Activated T-helper 17 cell treated with anti-CD3 and anti-CD28 coated beads, Interleukin-2, amount 50 U/mL, for 72 hours (primary cell): Measurements from ENCODE around the gene WWOX. TPM values are rescaled to one million over a fixed set of nuclear protein-coding genes. Genes with fewer than 3 reads are reported as not detected.
A peak's percentile ranks its signal among the peaks of the same experiment; 100 is the strongest.

Experiments used
- ATAC-seq: fragments of 150-1000 bp; cut with Tn5 transposase; replicated peaks from 2 replicates; pipeline ENCODE4 v1.10.0; 2021; ENCODE audit warnings: mild to moderate bottlenecking, moderate library complexity
- H3K27ac Mint-ChIP-seq: one replicate; pipeline ENCODE4 v1.8.0; 2022; ENCODE audit warnings: mixed read lengths
- H3K27me3 Mint-ChIP-seq: one replicate; pipeline ENCODE4 v1.8.0; 2022; ENCODE audit warnings: mixed read lengths
- H3K36me3 Mint-ChIP-seq: one replicate; pipeline ENCODE4 v1.8.0; 2022; ENCODE audit warnings: low read depth, mild to moderate bottlenecking, mixed read lengths
- H3K4me1 Mint-ChIP-seq: one replicate; pipeline ENCODE4 v1.8.0; 2022; ENCODE audit warnings: mixed read lengths
- H3K4me3 Mint-ChIP-seq: one replicate; pipeline ENCODE4 v1.8.0; 2022; ENCODE audit warnings: mild to moderate bottlenecking, mixed read lengths
- H3K9me3 Mint-ChIP-seq: one replicate; pipeline ENCODE4 v1.8.0; 2022; ENCODE audit warnings: mixed read lengths
- total RNA-seq, 2 donors: library from RNA; stranded (reverse); gene quantifications; one replicate each; pipeline ENCODE4 v1.2.3, GENCODE V29; 2022

The WWOX gene
- total RNA-seq, 2 donors from 2014 or later = 9.4 to 16.5 TPM

DNA sequence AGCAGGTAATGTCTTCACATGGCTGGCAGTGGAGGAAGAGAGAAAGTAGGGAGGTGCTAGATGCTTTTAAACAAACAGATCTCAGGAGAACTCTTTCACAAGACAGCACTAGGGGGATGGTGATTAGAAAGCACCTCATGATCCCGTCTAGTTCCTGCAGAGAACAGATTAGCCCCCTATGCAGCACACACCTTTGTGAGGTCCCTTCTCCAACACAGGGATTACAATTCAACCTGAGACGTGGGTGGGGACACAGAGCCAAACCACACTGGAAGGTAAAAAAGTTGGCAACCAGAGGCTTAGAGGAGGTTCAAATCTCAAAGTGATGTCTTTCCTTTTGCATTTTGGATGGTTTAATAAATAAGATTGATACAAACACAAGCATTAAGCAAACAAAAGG lies 394.7 kb downstream of the WWOX start:
- H3K36me3 Mint-ChIP-seq = no peaks in the 10 kb centered on the region
- H3K27ac Mint-ChIP-seq = no peak overlapping the region
- H3K4me1 Mint-ChIP-seq = no peaks in the 10 kb centered on the region
- no peaks in the 10 kb centered on the region for H3K9me3 Mint-ChIP-seq
- H3K27me3 Mint-ChIP-seq = no peaks in the 10 kb centered on the region
- no peak overlapping the region for H3K4me3 Mint-ChIP-seq
- ATAC-seq = no peak

- Mint-ChIP-seq H3K36me3 (no peaks in the 10 kb centered on the region), H3K27ac (no peak overlapping the region), H3K4me3 (no peak overlapping the region), H3K27me3 (no peaks in the 10 kb centered on the region), H3K4me1 (no peaks in the 10 kb centered on the region), H3K9me3 (no peaks in the 10 kb centered on the region)
- no peak for ATAC-seq
Measured at GRCh38 chr16:78494674-78495073, 395.2 kb downstream of the WWOX start.

DNA sequence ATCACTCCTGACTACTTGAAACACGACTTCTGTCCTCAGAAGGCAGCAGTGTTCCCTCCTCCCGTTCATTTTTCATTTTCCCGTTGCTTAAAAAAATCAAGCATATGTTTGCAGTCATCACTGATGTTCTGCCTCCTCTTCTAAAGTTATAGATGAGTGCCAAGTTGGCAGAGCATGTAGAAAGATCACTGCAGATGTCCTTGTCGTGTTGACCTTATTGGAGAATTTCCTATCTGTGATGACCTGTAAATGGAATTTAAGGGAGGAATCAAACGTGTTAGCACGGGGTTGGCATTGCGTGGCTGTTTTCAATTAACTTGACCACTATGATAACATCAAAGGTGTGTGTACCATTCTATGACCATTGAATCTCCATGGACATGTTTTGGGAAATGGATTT lies 396.7 kb downstream of the WWOX start:
- ATAC-seq = no peak
- Mint-ChIP-seq H3K36me3 (no peaks in the 10 kb centered on the region), H3K4me1 (no peaks in the 10 kb centered on the region), H3K4me3 (no peak overlapping the region), H3K27ac (no peak overlapping the region), H3K9me3 (no peaks in the 10 kb centered on the region), H3K27me3 (no peaks in the 10 kb centered on the region)

DNA sequence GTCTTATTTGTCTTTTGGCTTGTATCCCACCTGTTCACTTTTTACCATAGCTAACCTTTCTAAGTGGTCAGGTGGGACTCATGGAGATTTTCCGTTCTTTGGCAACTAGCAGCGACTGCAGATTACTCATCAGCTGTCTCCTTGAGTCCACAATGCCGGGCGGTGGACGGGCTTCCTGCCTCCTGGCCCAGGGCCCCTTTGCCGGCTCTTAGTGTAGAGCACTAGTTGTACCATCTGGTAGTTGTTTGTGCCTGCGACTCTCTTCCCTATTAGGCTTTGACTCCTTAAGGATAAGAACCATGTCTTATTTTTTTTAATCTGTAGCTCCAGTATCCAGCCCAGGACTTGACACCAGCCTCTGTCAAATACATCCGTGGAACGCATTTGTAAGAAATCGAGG lies 399.9 kb downstream of the WWOX start:
- Mint-ChIP-seq H3K9me3 (no peaks in the 10 kb centered on the region), H3K4me3 (no peak overlapping the region), H3K36me3 (no peaks in the 10 kb centered on the region), H3K27me3 (no peaks in the 10 kb centered on the region), H3K27ac (no peak overlapping the region), H3K4me1 (no peaks in the 10 kb centered on the region)
- no peak for ATAC-seq

DNA sequence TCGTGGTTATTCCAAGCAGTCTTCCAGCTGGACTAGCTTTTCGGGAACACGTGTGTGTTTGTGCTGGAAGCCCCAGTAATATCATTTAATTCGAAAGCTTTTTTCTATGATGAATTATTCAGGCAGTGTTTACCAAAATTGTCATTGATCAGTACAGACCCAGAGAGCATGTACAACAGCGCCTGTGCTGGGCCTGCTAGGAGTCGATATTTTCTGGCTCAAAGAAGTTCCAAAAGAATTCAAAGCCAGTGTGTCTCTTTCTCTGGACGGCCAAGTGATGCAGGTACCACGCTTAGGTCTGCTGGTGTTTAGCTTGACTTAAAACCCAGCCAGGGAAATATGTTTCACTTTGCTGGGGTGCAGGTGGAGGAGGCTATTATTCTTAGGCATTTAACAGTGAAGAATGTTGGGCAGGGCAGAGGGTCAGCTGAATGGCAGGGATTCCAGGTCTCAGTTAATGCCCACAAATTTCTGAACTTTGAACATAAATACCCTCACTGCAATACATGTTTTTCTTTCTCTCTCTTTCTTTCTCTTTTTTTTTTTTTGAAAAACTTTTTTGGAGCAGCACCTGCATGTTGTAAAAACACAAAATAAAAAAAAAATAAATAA lies 401.3 kb downstream of the WWOX start:
- no peak for ATAC-seq
- H3K4me1 Mint-ChIP-seq = no peaks in the 10 kb centered on the region
- no peak overlapping the region for H3K27ac Mint-ChIP-seq
- no peaks in the 10 kb centered on the region for H3K9me3 Mint-ChIP-seq
- H3K4me3 Mint-ChIP-seq = no peak overlapping the region
- no peaks in the 10 kb centered on the region for H3K27me3 Mint-ChIP-seq
- no peaks in the 10 kb centered on the region for H3K36me3 Mint-ChIP-seq

DNA sequence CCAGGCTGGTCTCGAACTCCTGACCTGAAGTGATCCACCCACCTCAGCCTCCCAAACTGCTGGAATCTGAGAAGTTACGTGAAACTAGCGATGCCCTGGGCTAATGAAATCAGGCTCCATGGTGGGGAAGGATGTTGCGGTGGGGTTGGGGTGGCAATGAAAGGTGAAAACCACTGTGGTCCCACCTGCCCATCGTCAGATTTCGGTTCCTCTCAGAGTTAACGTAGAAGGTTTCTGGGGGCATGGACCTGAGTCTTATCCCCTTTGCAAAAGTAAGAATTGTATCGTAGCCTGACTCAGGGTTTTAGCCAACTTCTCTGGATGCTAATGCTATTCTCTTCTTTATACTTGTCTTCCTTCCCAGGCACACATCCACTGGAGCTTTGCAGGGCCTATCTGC lies 402.3 kb downstream of the WWOX start:
- Mint-ChIP-seq H3K4me3 (no peak overlapping the region), H3K36me3 (no peaks in the 10 kb centered on the region), H3K9me3 (no peaks in the 10 kb centered on the region), H3K4me1 (no peaks in the 10 kb centered on the region), H3K27ac (no peak overlapping the region), H3K27me3 (no peaks in the 10 kb centered on the region)
- ATAC-seq = no peak

- Mint-ChIP-seq H3K4me1 (no peaks in the 10 kb centered on the region), H3K4me3 (no peak overlapping the region), H3K9me3 (no peaks in the 10 kb centered on the region), H3K27ac (no peak overlapping the region), H3K27me3 (no peaks in the 10 kb centered on the region), H3K36me3 (no peaks in the 10 kb centered on the region)
- ATAC-seq = no peak
Measured at GRCh38 chr16:78502812-78503350, 403.4 kb downstream of the WWOX start.

GRCh38 chr16:78503602-78504001 lies 404.1 kb downstream of the WWOX start:
- no peaks in the 10 kb centered on the region for H3K27me3 Mint-ChIP-seq
- H3K4me1 Mint-ChIP-seq = no peaks in the 10 kb centered on the region
- H3K36me3 Mint-ChIP-seq = no peaks in the 10 kb centered on the region
- no peaks in the 10 kb centered on the region for H3K9me3 Mint-ChIP-seq
- peak; percentile 42 for ATAC-seq
- no peak overlapping the region for H3K27ac Mint-ChIP-seq
- no peak overlapping the region for H3K4me3 Mint-ChIP-seq

DNA sequence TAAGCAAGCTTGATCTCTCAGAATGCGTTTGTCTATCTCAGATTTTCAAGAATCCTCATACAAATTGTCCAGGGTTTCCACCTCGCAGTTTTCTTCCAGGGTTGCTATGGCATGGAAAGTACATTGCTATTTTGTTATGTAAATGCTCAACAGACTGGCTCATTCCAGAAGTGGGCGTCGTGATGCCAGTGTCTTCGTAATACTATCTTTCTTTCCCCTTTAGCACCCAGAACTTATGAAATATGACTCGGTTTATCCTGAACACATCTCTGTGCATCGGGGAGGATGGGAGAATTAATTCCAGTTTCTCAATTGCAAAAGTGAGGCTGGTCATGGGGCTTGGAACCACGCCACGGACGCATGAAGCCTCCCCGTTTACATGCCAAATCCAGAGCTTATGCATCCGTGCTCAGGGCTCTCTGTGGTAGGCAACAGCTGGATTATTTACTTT lies 405.0 kb downstream of the WWOX start:
- no peaks in the 10 kb centered on the region for H3K27me3 Mint-ChIP-seq
- no peak for ATAC-seq
- H3K4me1 Mint-ChIP-seq = no peaks in the 10 kb centered on the region
- no peak overlapping the region for H3K4me3 Mint-ChIP-seq
- H3K9me3 Mint-ChIP-seq = no peaks in the 10 kb centered on the region
- H3K27ac Mint-ChIP-seq = no peak overlapping the region
- H3K36me3 Mint-ChIP-seq = no peaks in the 10 kb centered on the region

DNA sequence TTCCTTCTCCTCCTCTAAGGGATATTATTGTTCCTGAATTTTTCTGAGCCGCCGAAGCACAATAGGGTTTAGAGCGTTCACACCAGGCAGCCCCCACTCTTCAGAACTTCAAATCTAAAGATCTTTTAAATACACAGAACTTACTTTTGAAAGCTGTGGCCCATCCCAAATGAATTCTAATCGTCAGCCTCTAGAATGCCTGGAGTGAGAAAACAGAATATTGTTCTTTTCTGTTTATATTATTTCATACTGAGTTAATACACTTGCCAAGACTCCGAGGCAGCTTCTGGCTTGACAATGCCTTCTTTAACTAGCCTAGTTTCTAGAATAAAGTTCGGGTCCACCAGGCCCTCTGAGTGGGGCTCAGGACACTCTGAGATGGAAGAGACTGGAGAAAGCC lies 405.6 kb downstream of the WWOX start:
- Mint-ChIP-seq H3K4me3 (no peak overlapping the region), H3K4me1 (no peaks in the 10 kb centered on the region), H3K36me3 (no peaks in the 10 kb centered on the region), H3K27me3 (no peaks in the 10 kb centered on the region), H3K27ac (no peak overlapping the region), H3K9me3 (no peaks in the 10 kb centered on the region)
- ATAC-seq = no peak

DNA sequence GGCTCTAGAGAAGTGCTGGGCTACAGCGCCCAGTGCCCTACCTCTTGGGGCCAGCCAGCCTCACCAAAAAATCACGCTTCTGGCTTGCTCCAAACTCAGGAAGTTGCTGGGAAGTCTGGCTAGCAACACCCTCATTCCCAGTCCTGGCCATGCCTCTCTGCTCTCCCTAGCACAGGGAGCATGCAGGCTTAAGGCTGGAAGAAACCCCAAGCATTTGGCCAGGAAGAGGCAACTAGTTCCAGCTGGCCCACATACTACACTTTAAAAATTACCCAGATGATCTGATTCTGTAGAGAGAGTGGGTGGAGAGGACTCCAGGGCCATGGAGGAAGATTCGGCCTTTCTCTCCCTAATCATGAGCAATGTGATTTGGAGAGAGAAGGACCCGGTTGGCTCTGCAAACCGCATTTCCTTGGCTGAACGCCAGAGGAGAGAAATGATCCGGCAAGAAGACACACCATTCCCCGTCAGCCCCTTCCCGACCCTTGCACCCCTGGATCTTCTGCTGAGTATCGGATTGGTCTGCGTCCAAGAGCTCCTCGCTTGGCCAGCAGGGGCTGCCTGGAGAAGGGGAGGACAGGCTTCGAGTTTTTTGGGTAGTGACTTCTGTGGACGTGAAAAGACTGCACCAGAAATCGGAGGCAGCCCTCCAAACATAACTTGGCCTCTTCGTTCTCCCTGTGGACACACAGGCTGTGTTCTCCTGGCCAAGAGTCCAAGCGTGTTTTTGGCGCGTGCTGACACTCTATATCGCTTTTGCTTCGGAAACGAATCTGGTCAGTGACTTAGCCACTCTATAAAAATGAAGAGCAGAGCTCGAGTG lies 406.3 kb downstream of the WWOX start:
- H3K27ac Mint-ChIP-seq = no peak overlapping the region
- H3K4me1 Mint-ChIP-seq = no peaks in the 10 kb centered on the region
- ATAC-seq = no peak
- H3K9me3 Mint-ChIP-seq = no peaks in the 10 kb centered on the region
- H3K27me3 Mint-ChIP-seq = no peaks in the 10 kb centered on the region
- H3K36me3 Mint-ChIP-seq = no peaks in the 10 kb centered on the region
- no peak overlapping the region for H3K4me3 Mint-ChIP-seq

DNA sequence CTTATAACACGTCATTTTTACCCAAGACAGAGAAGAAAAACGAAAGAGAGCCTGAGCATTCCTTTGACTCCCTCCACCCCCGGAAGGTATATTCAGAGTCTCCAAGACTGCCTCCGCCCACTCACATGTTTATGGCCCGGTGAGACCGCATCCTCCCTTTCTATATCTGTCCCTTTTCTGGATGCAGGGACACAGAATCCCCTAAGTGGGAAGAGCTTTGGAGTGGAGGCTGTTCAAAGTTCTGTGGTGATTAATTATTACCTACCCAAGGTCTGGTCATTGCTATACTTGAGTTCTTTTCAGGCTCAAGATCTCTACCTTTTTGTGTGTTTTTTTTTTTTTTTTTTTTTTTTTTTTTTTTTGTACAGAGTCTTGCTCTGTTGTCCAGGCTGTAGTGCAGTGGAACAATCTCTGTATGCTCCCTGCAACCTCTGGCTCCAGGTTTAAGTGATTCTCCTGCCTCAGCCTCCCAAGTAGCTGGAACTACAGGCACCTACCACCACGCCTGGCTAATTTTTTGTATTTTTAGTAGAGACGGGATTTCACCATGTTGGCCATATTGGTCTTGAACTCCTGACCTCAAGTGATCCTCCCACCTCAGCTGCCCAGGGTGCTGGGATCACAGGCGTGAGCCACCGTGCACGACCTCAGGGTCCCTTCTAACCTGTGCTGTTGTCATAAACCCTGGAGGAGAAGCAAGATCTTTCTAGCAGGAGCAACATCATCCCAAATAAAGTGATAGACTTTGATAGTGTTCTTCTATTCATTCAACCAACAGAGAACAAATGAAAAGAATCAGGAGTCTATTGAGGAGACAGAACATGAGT lies 407.1 kb downstream of the WWOX start:
- ATAC-seq = no peak
- H3K36me3 Mint-ChIP-seq = no peaks in the 10 kb centered on the region
- H3K4me3 Mint-ChIP-seq = no peak overlapping the region
- H3K27me3 Mint-ChIP-seq = no peaks in the 10 kb centered on the region
- no peak overlapping the region for H3K27ac Mint-ChIP-seq
- H3K9me3 Mint-ChIP-seq = no peaks in the 10 kb centered on the region
- no peaks in the 10 kb centered on the region for H3K4me1 Mint-ChIP-seq

- no peak overlapping the region for H3K4me3 Mint-ChIP-seq
- ATAC-seq = no peak
- no peak overlapping the region for H3K27ac Mint-ChIP-seq
- no peaks in the 10 kb centered on the region for H3K9me3 Mint-ChIP-seq
- no peaks in the 10 kb centered on the region for H3K4me1 Mint-ChIP-seq
- H3K27me3 Mint-ChIP-seq = no peaks in the 10 kb centered on the region
- no peaks in the 10 kb centered on the region for H3K36me3 Mint-ChIP-seq
Measured at GRCh38 chr16:78507576-78507975, 408.1 kb downstream of the WWOX start.

DNA sequence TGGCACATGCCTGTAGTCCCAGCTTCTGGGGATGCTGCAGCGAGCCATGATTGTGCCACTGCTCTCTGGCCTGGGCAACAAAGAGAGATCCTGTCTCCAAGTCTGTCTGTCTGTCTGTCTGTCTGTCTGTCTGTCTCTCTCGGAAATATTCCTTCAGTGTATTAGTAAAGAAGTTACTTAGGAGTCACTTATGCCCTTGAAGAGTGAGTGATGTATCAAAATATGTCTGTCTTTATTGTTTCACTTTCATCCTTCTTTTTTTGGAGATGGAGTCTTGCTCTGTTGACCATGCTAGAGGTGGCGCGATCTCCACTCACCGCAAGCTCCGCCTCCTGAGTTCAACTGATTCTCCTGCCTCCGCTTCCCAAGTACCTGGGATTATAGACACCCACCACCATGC lies 410.5 kb downstream of the WWOX start:
- no peaks in the 10 kb centered on the region for H3K4me1 Mint-ChIP-seq
- no peaks in the 10 kb centered on the region for H3K27me3 Mint-ChIP-seq
- no peaks in the 10 kb centered on the region for H3K36me3 Mint-ChIP-seq
- H3K9me3 Mint-ChIP-seq = no peaks in the 10 kb centered on the region
- no peak for ATAC-seq
- no peak overlapping the region for H3K4me3 Mint-ChIP-seq
- H3K27ac Mint-ChIP-seq = no peak overlapping the region
